ENCODE measurements around the gene EPHB6. TPM values are rescaled to one million over a fixed set of nuclear protein-coding genes. Genes with fewer than 3 reads are reported as not detected.

The EPHB6 gene
- total RNA-seq, 2 donors from 2014 or later = 33.2 to 36.9 TPM

GRCh38 chr7:142853739-142854371 is 1.0 kb upstream of the EPHB6 start:
- H3K4me3 Mint-ChIP-seq = peak overlapping the region; percentile 92
- peak overlapping the region; percentile 70 for H3K9ac ChIP-seq (ENCODE audit: extremely low read depth, low read length, poor library complexity, severe bottlenecking)
- H3K4me3 ChIP-seq (ENCODE audit: low read length) = peak overlapping the region; percentile 96
- DNase-seq = peak; percentile 87
- H3K27me3 ChIP-seq (ENCODE audit: control insufficient read depth, insufficient read depth, low read length, poor library complexity, severe bottlenecking) = no peaks in the 10 kb centered on the region
- H3K27ac ChIP-seq (ENCODE audit: low read depth, low read length) = no peak overlapping the region
- no peaks in the 10 kb centered on the region for H3K9me3 ChIP-seq (ENCODE audit: control insufficient read depth, low read length)
- TF ChIP-seq, protein P1, sequence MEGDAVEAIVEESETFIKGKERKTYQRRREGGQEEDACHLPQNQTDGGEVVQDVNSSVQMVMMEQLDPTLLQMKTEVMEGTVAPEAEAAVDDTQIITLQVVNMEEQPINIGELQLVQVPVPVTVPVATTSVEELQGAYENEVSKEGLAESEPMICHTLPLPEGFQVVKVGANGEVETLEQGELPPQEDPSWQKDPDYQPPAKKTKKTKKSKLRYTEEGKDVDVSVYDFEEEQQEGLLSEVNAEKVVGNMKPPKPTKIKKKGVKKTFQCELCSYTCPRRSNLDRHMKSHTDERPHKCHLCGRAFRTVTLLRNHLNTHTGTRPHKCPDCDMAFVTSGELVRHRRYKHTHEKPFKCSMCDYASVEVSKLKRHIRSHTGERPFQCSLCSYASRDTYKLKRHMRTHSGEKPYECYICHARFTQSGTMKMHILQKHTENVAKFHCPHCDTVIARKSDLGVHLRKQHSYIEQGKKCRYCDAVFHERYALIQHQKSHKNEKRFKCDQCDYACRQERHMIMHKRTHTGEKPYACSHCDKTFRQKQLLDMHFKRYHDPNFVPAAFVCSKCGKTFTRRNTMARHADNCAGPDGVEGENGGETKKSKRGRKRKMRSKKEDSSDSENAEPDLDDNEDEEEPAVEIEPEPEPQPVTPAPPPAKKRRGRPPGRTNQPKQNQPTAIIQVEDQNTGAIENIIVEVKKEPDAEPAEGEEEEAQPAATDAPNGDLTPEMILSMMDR (conservative IDR thresholded peaks at IDR 0.05) = peak; percentile 83
- H3K9me3 Mint-ChIP-seq = no peaks in the 10 kb centered on the region
- peaks cover 21% of the 10 kb centered on the region for H3K4me1 Mint-ChIP-seq
- no peaks in the 10 kb centered on the region for H3K36me3 Mint-ChIP-seq (ENCODE audit: low read depth)
- 0 to 2% methylated on average over 10 to 23 of the region's 23 CpGs for WGBS, 2 experiments (ENCODE audit: insufficient coverage in 1 of 2, insufficient read length in 1 of 2)
- H3K36me3 ChIP-seq (ENCODE audit: control insufficient read depth, insufficient read depth, low read length) = no peaks in the 10 kb centered on the region
- peak overlapping the region; percentile 91 for H3K27ac Mint-ChIP-seq
- no peaks in the 10 kb centered on the region for H3K4me1 ChIP-seq (ENCODE audit: control insufficient read depth, insufficient read depth, low read length)
- peaks cover 20% of the 10 kb centered on the region for H3K27me3 Mint-ChIP-seq (ENCODE audit: insufficient read depth)

- Histone ChIP-seq H3K9ac (ENCODE audit: extremely low read depth, low read length, poor library complexity, severe bottlenecking) (no peak overlapping the region), H3K9me3 (ENCODE audit: control insufficient read depth, low read length) (no peaks in the 10 kb centered on the region), H3K36me3 (ENCODE audit: control insufficient read depth, insufficient read depth, low read length) (no peaks in the 10 kb centered on the region), H3K4me1 (ENCODE audit: control insufficient read depth, insufficient read depth, low read length) (no peaks in the 10 kb centered on the region), H3K4me3 (ENCODE audit: low read length) (peak overlapping the region; percentile 96), H3K27ac (ENCODE audit: low read depth, low read length) (no peak overlapping the region), H3K27me3 (ENCODE audit: control insufficient read depth, insufficient read depth, low read length, poor library complexity, severe bottlenecking) (no peaks in the 10 kb centered on the region)
- H3K27me3 Mint-ChIP-seq (ENCODE audit: insufficient read depth) = peaks cover 19% of the 10 kb centered on the region
- no peak overlapping the region for H3K27ac Mint-ChIP-seq
- TF ChIP-seq, protein P1 (conservative IDR thresholded peaks at IDR 0.05) = peak; percentile 50
- no peaks in the 10 kb centered on the region for H3K36me3 Mint-ChIP-seq (ENCODE audit: low read depth)
- no peak for DNase-seq
- H3K4me3 Mint-ChIP-seq = peak overlapping the region; percentile 92
- WGBS, 2 experiments (ENCODE audit: insufficient coverage in 1 of 2, insufficient read length in 1 of 2) = 10 to 27% methylated on average over 12 to 43 of the region's 43 CpGs
- H3K9me3 Mint-ChIP-seq = no peaks in the 10 kb centered on the region
- H3K4me1 Mint-ChIP-seq = peaks cover 22% of the 10 kb centered on the region
These were observed 353 bp downstream of the EPHB6 start for GRCh38 chr7:142855114-142855743.

DNA sequence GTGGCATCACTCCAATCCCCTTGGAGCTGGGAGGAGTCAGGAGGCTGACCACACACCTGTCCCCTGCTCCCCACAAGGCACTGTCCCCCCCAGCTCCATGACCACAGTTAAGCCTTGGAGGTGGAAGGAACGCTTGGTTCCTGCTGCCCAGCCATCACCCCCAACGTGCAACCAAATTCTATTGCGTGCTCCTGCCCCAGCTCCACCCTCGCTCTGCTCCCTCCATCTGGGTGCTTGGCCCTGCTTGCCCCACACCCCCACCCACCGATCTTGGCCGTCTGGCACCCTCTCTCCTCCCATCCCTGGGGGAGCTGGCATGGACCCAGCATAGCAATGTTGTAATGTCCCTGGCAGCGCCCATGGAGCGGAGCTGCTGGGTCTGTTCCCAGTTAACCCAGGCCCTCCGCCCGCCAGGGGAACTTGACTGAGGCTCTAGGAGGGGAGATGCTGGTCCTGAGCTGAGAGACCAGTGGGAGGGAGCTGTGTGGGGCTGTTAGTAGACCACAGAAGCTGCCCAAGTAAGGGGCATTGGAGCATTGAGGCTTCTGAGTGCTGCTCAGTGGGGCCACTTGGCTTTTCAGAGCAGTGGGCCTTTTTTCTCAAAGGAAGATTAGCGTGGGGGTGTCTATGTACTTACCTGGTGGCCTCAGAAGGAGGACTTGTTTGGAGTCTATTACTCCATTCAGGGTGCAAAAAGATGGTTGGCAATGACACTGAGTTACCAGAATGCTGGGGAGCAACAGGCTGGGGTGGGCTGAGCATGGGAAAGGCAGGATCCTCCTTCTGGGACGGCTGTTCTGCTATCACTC is 1.1 kb downstream of the EPHB6 start:
- WGBS, 2 experiments (ENCODE audit: insufficient coverage in 1 of 2, insufficient read length in 1 of 2) = 81 to 92% methylated on average over 5 to 12 of the region's 12 CpGs
- H3K27me3 ChIP-seq (ENCODE audit: control insufficient read depth, insufficient read depth, low read length, poor library complexity, severe bottlenecking) = no peaks in the 10 kb centered on the region
- peak overlapping the region; percentile 96 for H3K4me3 ChIP-seq (ENCODE audit: low read length)
- no peak overlapping the region for H3K9ac ChIP-seq (ENCODE audit: extremely low read depth, low read length, poor library complexity, severe bottlenecking)
- no peaks in the 10 kb centered on the region for H3K36me3 ChIP-seq (ENCODE audit: control insufficient read depth, insufficient read depth, low read length)
- no peaks in the 10 kb centered on the region for H3K9me3 ChIP-seq (ENCODE audit: control insufficient read depth, low read length)
- H3K4me1 Mint-ChIP-seq = peaks cover 30% of the 10 kb centered on the region
- no peaks in the 10 kb centered on the region for H3K4me1 ChIP-seq (ENCODE audit: control insufficient read depth, insufficient read depth, low read length)
- DNase-seq = peak; percentile 66
- TF ChIP-seq, protein P1 (conservative IDR thresholded peaks at IDR 0.05) = no peak
- no peaks in the 10 kb centered on the region for H3K9me3 Mint-ChIP-seq
- H3K27me3 Mint-ChIP-seq (ENCODE audit: insufficient read depth) = peaks cover 19% of the 10 kb centered on the region
- H3K27ac ChIP-seq (ENCODE audit: low read depth, low read length) = no peak overlapping the region
- no peaks in the 10 kb centered on the region for H3K36me3 Mint-ChIP-seq (ENCODE audit: low read depth)
- no peak overlapping the region for H3K27ac Mint-ChIP-seq
- H3K4me3 Mint-ChIP-seq = peak overlapping the region; percentile 92

Measured in endodermal cell (in vitro differentiated cells).